GM21515 (cell line): Measurements from ENCODE around the gene SH3TC1.

ENCODE experiments used
- ATAC-seq: cut with Tn5 transposase; IDR thresholded peaks from one replicate; pipeline ENCODE4 v1.9.1; 2021; ENCODE audit not compliant: unreplicated experiment

Gene SH3TC1

DNA sequence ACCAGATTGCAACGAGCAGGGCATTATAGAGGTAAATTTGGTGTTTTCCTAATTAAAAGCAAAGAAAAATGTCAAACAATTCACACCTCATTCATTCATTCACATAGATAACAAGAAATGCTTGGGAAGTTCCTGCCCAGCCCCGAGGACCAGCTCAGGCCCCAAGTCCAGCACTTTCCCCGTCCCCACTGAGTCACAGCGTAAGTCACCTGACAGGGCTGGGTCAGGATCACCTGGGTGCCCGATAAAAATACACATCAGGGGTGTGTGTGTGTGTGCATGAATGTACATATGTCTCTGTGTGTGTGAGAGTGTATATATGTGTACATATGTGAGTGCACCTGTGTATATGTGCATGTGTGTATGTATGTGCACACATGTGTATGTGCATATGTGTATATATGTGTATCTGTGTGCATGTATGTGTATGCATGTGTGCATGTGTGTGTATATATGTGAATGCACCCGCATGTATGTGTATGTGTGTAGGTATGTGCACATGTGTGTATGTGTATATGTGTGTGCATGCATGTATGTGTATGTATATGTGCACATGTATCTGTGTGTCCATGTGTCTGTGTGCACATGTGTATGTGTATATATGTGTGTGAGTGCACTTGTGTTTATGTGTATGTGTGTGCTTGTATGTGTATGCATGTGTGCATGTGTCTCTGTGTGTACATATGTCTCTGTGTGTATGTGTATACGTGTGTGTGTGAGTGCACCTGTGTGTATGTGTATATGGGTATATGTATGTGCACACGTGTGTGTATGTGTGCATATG lies 18.6 kb upstream of the SH3TC1 start:
- ATAC-seq, result no peak

- ATAC-seq, result no peak
Observed at GRCh38 chr4:8181119-8181518, 18.0 kb upstream of the SH3TC1 start.

DNA sequence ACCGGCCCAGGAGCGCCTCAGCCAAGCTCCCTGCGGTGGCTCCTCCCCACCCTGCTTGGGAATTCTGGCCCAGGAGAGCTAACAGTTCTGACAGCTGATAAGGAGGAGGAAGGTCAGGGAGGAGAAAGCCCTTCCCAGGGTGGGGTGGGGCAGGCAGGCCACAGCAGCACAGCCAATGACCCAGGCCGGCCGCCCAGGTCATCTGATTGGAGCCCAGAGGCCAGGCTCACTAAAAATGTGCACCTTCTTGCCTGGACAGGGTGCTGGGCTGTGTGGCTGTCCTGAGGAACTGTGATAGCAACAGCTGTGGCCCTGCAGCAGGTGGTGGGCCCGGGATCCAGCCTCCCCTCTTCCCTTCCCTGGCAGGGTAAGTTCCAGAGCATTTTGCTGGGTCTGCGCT lies 17.2 kb upstream of the SH3TC1 start:
- no peak for ATAC-seq

DNA sequence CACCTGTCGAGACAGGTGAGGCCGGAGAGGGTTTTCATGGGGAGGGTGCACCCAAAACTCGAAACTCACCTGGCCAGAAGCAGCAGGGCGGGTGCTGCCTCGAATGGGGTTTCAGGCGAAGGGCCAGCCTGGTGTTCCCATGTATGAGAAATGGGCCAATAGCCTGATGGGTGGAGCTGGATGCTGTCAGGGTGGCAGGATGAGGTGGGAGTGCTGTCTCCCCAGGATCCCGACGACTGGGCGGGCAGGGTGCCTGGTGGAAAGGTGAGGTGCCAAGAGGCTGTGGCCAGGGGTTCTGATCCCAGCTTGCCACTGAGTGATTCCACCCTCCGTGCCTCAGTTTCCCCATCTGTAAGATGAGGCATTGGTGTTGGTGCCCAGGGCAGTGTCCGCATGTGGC lies 16.8 kb upstream of the SH3TC1 start:
- ATAC-seq, result no peak

- no peak for ATAC-seq
Observed at GRCh38 chr4:8182858-8183725, 16.0 kb upstream of the SH3TC1 start.

GRCh38 chr4:8184061-8184460 lies 15.0 kb upstream of the SH3TC1 start:
- ATAC-seq, result no peak

DNA sequence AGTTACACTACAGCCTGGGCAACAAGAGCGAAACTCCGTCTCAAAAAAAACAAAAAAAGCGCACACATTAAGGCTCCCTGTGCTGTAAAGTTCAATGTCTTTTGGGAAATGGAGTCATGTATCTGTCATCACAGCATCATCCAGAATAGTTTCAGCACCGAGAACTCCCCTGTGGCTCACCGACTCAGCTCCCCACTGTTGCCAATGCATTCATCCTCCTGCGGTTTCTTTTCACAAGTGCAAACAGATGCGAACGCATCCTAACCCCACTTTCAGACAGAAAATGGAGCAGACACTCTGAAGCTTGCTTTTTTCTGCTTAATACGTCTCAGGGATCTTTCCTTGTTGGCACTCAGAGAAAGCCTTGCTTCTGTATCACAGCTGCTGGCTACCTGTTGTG lies 13.8 kb upstream of the SH3TC1 start:
- ATAC-seq, result no peak

DNA sequence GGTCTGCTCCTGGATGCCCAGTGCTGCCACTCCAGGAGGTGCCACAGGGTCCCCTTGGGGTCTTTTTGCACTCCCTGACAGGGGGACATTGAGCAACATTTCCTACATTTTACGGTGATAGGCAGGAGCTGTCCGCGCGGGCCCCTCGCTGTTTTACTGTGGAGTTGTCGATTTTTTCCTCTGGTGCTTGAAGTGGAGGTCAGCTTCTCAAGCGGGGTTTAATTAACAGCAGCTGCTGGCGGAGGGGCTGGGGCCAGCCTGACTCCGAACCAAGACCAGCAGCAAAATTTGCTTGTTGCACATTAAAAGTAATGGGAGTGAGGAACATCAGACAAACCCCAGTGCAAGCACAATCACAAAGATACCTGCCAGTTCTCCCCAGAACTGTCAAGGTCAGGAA lies 13.2 kb upstream of the SH3TC1 start:
- no peak for ATAC-seq

GRCh38 chr4:8188085-8188484 lies 11.0 kb upstream of the SH3TC1 start:
- ATAC-seq, result no peak

DNA sequence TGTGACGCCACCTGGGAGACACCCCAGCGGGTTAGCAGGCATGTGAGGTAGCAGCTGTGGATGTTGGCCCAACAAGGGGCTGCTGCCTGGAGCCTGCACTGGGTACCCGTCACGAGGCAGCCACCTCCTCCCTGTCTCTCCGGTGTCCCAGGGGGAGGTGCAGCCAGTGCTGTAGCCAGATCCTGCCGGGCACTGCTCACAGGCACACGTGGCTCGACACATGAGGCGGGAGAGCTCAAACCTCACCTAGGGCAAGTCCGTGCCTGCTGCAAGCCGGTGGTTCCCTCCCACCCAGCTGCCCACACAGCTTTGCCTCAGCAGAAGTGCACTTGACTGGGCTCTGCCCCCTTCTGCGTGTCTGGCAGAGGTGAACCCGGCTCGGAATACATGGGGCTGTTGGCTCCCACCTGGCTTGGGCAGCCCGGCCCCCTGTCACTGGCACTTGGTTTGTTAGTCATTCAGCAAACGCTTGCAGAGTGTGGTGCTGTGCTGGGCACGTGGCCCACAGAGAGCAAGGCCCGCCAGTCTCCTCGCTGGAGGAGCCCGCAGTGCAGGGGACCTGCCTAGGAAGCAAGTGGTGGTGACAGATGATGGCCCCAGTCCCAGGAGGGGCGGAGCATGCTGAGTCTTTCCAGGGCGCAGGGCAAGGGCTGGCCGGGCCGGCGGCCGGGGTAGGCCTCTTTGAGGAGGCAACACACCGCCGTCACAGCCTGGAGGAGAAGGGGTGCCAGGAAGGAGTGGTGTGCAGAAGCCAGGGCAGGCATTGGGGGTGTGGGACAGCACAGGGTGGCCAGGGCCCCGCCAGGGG lies 10.1 kb upstream of the SH3TC1 start:
- no peak for ATAC-seq

DNA sequence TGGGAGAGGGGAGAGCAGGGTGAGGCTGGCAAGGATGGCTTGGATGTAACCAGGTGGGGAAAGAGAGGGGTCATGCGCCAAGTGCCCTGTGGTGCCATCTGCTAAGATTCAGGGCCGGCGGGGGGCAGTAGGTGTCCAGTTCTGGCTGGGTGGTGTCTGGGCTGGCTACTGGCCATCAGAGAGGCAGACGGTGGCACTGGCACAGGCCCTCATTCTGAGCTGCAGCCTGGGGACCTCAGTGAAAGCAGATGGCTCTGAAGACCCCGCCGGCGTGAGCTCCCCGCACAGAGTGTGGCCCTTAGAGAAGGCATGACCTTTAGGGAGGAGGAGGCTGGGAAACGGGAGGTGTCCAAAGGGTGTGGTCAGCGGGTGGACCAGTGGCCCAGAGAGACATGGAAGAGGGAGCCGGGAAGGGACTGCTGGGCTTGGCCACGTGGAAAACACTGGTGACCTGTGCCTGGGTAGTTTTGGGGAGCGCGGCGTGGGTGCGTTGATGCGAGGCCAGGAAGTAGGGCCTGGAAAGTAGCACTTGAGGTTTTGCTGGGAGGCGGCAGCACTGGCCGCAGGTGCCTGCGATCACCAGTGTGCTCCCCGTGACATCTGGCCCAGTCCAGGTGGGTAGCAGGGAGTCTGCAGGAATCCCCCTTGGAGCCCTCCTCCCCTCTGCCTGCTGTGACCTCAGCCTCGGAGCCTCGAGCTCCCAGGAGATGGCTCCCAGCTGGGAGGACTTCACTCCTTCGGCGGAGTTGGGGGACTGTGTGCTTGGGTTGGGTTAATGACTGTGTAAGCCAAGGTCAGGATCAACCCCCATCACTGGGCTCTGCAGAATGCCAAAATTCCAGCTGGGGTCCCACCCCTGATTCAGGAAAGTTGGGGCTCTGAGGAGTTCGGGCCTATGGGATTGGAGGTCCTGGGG lies 9.3 kb upstream of the SH3TC1 start:
- ATAC-seq, result no peak

- ATAC-seq, result peak; percentile 46
Observed at GRCh38 chr4:8191136-8191747, 7.8 kb upstream of the SH3TC1 start.

DNA sequence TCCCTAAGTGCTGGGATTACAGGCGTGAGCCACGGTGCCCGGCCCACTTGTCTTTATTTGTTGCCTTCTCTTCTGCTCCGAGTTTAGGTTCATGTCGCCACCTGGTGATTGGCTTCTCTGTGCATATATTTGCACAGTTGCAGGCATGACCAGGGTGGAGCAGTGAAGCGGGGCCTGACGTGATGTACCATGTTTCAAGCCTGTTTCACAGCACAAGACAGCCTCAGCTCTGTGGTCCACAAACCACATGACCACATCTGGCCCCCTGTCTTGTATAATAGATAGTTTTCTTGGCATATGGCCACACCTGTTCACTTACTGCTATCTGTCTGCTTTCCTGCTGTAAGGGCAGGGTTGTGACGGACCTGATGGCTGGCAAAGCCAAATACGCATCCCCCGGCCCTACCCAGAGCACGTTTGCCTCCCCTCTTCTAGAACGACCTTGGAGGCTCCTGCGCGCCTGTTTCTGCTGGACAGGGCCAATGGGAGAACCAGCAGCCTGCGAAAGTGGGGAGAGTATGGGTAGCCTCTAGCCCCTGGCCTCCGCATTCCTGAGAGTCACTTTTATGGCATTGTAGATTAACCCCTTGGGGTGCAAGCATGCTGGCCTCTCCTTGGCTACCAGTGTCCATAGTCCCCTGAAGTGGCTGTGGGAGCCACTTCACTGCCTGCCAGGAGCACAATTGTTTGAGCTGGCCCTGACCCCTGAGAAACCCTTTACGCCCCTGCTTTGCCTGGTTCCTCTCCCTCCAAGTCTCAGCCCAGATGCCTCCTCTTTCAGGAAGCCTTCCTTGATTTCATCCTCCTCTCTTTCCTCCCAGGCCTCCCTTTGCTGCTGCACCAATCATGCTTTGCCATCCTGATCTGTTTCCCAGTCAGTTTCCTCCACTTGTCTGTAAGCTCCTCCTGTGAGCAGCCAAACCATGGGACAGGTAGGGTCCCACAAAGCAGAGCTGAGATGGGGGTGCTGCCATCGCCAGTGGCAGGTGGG lies 6.0 kb upstream of the SH3TC1 start:
- peak; percentile 77 for ATAC-seq

DNA sequence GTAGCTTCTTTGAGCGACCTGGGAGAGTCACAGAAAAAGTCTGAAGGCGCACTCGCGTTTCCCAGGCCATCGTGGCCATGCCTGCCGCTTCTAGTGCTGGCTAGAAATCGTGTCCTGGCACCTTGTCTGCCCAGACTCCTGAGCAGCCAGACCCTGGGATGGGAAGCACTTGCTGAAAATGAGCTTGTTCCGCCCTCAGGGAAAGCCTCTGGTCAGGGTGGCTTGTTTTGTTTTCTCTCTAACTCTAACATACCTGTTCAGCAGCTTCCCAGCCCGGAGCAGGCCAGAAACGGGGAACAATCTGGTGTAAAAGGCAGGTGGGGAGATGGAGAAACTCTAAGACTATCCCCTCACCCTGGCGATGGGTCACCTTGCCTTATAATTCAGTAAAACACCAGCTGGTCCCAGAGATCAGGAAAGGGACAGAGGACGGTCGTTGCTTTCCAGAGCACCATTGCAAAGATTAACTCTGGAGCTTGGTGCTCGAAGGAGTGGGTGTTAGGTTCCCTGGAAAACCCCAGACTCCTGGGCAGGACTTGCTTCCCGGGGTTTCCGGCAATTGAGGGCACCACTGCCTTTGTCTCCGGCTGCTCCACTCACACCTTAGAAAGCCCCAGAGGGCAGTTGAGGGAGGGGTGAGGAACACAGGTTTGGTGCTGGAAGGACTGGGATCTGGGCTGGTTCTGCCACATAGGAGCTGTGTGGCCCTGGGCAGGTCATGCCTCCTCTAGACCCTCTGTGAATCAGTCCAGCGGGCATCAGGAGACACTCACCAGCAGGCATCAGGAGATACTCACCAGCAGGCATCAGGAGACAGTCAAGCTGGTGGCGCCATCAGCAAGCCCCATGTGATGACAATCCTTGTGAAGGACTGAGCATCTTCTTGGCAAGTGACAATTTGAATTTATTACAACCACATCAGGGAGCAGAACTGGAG lies 4.5 kb upstream of the SH3TC1 start:
- no peak for ATAC-seq

- ATAC-seq, result no peak
Observed at GRCh38 chr4:8195431-8195830, 3.7 kb upstream of the SH3TC1 start.

GRCh38 chr4:8195841-8196458 lies 3.1 kb upstream of the SH3TC1 start:
- ATAC-seq, result no peak

- ATAC-seq, result no peak
Observed at GRCh38 chr4:8197521-8197920, 1.6 kb upstream of the SH3TC1 start.
